CD4-positive, CD25-positive, alpha-beta regulatory T cell (primary cell): ENCODE results near the gene SRGAP2B. TPM values are rescaled to one million over a fixed set of nuclear protein-coding genes. Genes with fewer than 3 reads are reported as not detected.
"Not testable (repeated sequence)": the region's sequence is repeated elsewhere in the genome, so short reads cannot be mapped to it uniquely, and the experiment has no call there.

Experiments
- ATAC-seq, 2 donors: fragments of 150-1000 bp; cut with Tn5 transposase; one replicate each; pipeline ENCODE4 v1.10.0; 2021; ENCODE audit warnings: low read depth in 2 of 2, moderate number of reproducible peaks in 2 of 2, moderate library complexity in 1 of 2
- DNase-seq, 3 donors: peaks; one replicate each; pipeline versions ENCODE4 v3.0.0 to v3.0.0-alpha.2; 2012 to 2022; ENCODE audit warnings: mixed read lengths in 1 of 3
- H3K27ac ChIP-seq: one replicate; pipeline ENCODE4 v1.7.0; 2013; ENCODE audit warnings: mild to moderate bottlenecking, low read length; ENCODE audit not compliant: insufficient read depth, poor library complexity, severe bottlenecking
- H3K27me3 ChIP-seq: one replicate; pipeline ENCODE4 v1.7.0; 2013; ENCODE audit warnings: low read length; ENCODE audit not compliant: control insufficient read depth, insufficient read depth
- H3K36me3 ChIP-seq: one replicate; pipeline ENCODE4 v1.7.0; 2013; ENCODE audit warnings: mild to moderate bottlenecking, low read length, moderate library complexity; ENCODE audit not compliant: control insufficient read depth, insufficient read depth
- H3K4me1 ChIP-seq: 2 replicates; pipeline ENCODE4 v1.7.0; 2013; ENCODE audit warnings: mild to moderate bottlenecking, low read length; ENCODE audit not compliant: insufficient read depth, control insufficient read depth, poor library complexity, severe bottlenecking
- H3K4me3 ChIP-seq: one replicate; pipeline ENCODE4 v1.7.0; 2013; ENCODE audit warnings: low read depth, mild to moderate bottlenecking, low read length, moderate library complexity
- H3K9me3 ChIP-seq, 2 experiments: 1 replicate in 1 of 2; 2 replicates in 1 of 2; pipeline ENCODE4 v1.7.0; 2013; ENCODE audit warnings: low read length in 2 of 2, mild to moderate bottlenecking in 1 of 2, moderate library complexity in 1 of 2; ENCODE audit not compliant: control insufficient read depth in 2 of 2
- H3K27ac Mint-ChIP-seq, 3 donors: one replicate each; pipeline ENCODE4 v1.8.0; 2020 to 2022; ENCODE audit warnings: mild to moderate bottlenecking in 3 of 3, mixed read lengths in 3 of 3, moderate library complexity in 2 of 3
- H3K27me3 Mint-ChIP-seq: one replicate; pipeline ENCODE4 v1.8.0; 2022; ENCODE audit warnings: mild to moderate bottlenecking, mixed read lengths
- H3K36me3 Mint-ChIP-seq: one replicate; pipeline ENCODE4 v1.8.0; 2020; ENCODE audit warnings: mixed read lengths
- H3K4me1 Mint-ChIP-seq, 4 donors: one replicate each; pipeline ENCODE4 v1.8.0; 2020 to 2022; ENCODE audit warnings: mixed read lengths in 4 of 4, mild to moderate bottlenecking in 1 of 4
- H3K4me3 Mint-ChIP-seq, 4 donors: one replicate each; pipeline ENCODE4 v1.8.0; 2020 to 2022; ENCODE audit warnings: mild to moderate bottlenecking in 4 of 4, mixed read lengths in 4 of 4, moderate library complexity in 3 of 4
- H3K9me3 Mint-ChIP-seq, 7 donors: one replicate each; pipeline ENCODE4 v1.8.0; 2020 to 2022; ENCODE audit warnings: mixed read lengths in 7 of 7, mild to moderate bottlenecking in 3 of 7, moderate library complexity in 2 of 7
- polyA plus RNA-seq, 4 donors: library from polyadenylated mRNA; unstranded; fragments of 300-500 nt; fragmentation: Illumina TruSeq; gene quantifications; one replicate each; pipeline ENCODE4 v1.2.3, GENCODE V29; 2021
- total RNA-seq: library from RNA; stranded (reverse); gene quantifications from one replicate; pipeline ENCODE4 v1.2.3, GENCODE V29; 2022

SRGAP2B gene
- total and polyA plus RNA-seq, 5 donors from 2014 or later, result 1.2 to 36.7 (median 2.1) TPM

DNA sequence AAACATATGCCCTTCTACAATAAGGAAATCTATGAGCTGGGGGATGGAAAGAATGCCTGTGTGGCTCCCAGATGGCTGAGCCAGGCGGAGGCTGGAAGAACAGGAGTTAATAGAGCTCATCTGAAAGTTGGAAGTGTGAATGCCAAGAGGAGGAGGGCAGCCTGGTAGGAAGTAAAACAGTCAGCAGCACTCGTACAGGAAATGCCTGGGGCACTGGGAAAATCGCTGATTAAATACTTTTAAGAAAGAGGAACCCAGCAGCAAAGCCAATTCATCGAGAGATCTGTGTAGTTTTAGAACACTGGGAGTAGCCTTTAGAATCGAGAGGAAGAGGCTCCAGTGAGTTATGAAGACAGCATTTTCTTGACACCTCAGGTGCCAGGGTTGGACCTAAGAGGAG, 171.5 kb downstream of the SRGAP2B start:
- not testable (repeated sequence) for H3K36me3 ChIP-seq, H3K4me3 ChIP-seq, H3K9me3 ChIP-seq, H3K27ac ChIP-seq, H3K27ac Mint-ChIP-seq, H3K27me3 Mint-ChIP-seq, DNase-seq, H3K4me1 Mint-ChIP-seq, H3K4me1 ChIP-seq, H3K9me3 Mint-ChIP-seq, H3K27me3 ChIP-seq, ATAC-seq, H3K4me3 Mint-ChIP-seq, H3K36me3 Mint-ChIP-seq

DNA sequence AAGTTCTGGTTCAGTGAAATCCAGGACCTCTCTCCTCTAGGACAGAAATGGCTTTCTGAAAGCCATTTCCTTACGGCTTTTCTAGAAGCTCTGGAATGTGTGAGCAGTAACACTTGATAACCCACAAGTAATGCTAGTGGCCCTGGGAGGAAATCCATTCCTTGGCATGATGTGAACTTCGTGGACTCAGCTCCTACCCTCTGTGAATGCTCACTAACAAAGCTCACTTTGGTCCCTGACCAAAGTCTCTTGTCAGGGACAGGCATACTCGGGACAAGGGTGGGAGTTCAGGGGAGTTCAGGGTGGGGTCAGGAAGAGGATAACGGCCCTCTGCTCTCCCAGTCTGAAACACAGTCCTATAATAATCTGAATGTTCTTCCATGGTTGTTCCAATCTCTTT, 172.3 kb downstream of the SRGAP2B start:
- not testable (repeated sequence) for H3K4me3 ChIP-seq, H3K9me3 Mint-ChIP-seq, H3K27me3 Mint-ChIP-seq, H3K27ac Mint-ChIP-seq, H3K27ac ChIP-seq, H3K4me3 Mint-ChIP-seq, DNase-seq, H3K9me3 ChIP-seq, ATAC-seq, H3K36me3 Mint-ChIP-seq, H3K4me1 Mint-ChIP-seq, H3K27me3 ChIP-seq, H3K4me1 ChIP-seq, H3K36me3 ChIP-seq

DNA sequence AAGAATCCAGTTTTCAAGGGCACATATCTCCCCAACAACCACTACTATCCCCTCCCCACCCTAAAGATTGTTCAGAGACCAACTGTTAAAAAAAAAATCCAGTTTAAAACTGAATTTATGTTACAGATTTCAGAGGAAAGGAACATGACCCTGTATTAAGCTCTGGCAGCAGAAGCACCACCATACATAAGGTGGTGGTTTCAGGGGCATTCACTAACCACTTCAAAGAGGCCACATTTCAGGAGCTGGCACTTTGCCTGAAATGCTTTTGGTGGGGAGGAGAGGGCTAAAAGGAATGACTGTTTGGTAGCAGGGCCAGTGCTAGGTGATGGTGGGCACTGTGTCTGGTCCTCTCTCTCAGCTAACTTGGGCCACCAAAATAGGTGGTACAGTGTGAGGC, 176.0 kb downstream of the SRGAP2B start:
- H3K27ac ChIP-seq, H3K36me3 ChIP-seq, H3K4me3 ChIP-seq, ATAC-seq, H3K9me3 ChIP-seq, H3K4me1 Mint-ChIP-seq, H3K27me3 ChIP-seq, H3K4me3 Mint-ChIP-seq, H3K27ac Mint-ChIP-seq, H3K9me3 Mint-ChIP-seq, DNase-seq, H3K27me3 Mint-ChIP-seq, H3K36me3 Mint-ChIP-seq, H3K4me1 ChIP-seq: not testable (repeated sequence)

GRCh38 chr1:144918027-144918603, 177.0 kb downstream of the SRGAP2B start:
- not testable (repeated sequence) for H3K27me3 Mint-ChIP-seq, H3K9me3 ChIP-seq, H3K4me1 Mint-ChIP-seq

GRCh38 chr1:144917154-144918026, 177.7 kb downstream of the SRGAP2B start:
- H3K4me1 ChIP-seq, H3K36me3 ChIP-seq, H3K27ac Mint-ChIP-seq, H3K27ac ChIP-seq, H3K9me3 ChIP-seq, DNase-seq, H3K4me3 ChIP-seq, H3K36me3 Mint-ChIP-seq, H3K9me3 Mint-ChIP-seq, H3K27me3 Mint-ChIP-seq, H3K27me3 ChIP-seq, H3K4me1 Mint-ChIP-seq, H3K4me3 Mint-ChIP-seq: not testable (repeated sequence)
- peak; percentile 41 to 43 for ATAC-seq

More at GRCh38 chr1:144918027-144918603, 177.0 kb downstream of the SRGAP2B start:
- DNase-seq, H3K27me3 ChIP-seq, H3K36me3 Mint-ChIP-seq, H3K4me3 Mint-ChIP-seq, H3K4me3 ChIP-seq, H3K27ac Mint-ChIP-seq, H3K27ac ChIP-seq, H3K9me3 Mint-ChIP-seq, ATAC-seq, H3K36me3 ChIP-seq, H3K4me1 ChIP-seq: not testable (repeated sequence)

DNA sequence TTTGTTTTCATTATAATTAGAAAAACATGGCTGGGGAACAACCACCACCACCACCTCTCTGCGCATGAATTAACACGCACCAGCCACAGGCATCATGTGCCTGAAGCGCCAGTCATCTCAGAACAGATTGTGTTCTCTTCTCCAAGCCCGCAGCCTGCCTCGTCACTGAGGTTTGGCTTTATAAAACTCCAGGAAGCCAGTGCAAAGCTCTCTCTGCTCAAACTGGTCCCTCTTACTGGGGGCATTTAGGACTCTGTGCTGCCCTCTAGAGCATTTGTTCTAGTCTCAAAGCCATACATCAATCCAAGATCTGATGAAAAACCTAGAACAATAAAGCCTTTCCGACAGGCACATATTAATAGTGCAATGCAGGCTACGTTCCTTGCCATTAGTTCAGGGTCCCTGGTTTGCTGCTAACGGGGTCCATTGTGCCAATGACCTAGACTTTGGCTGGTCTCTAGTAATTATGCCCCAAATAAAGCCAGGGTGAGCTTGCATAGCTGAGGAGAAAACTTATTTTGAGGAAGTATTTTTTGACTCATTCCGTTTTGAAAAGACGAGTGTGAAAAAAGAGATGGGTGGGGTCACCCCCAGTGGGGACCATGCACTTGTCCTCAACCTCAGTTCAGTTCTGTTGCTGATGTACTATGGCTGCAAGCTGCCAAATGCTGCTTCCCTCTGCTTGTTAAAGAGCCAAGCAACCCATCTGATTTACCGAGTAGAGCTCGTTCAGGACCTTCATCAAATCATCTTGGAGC, 181.0 kb downstream of the SRGAP2B start:
- not testable (repeated sequence) for H3K9me3 Mint-ChIP-seq, H3K27me3 ChIP-seq, DNase-seq, H3K9me3 ChIP-seq, H3K27ac ChIP-seq, H3K36me3 ChIP-seq, H3K4me1 ChIP-seq, H3K4me1 Mint-ChIP-seq, H3K4me3 ChIP-seq, H3K4me3 Mint-ChIP-seq, H3K36me3 Mint-ChIP-seq, H3K27me3 Mint-ChIP-seq, H3K27ac Mint-ChIP-seq
- ATAC-seq, result peak; percentile 40 to 59

DNA sequence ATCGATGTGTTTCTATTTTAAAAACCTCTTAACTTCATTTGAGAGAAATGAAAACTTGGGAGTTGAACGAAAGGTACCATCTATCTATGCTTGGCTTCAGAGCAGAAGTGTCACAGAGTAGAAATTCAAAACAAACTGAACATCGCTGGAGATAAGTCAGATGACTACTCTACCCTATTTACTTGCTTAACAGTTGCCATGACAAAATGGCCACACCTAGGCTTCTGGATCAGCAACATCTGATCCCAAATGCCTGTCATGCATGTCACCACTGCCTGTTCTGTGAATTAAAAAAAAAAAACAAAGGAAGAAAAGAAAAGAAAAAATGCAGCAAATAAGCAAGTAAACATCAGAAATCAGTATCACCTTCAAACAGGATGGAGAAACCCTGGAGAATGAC, 181.7 kb downstream of the SRGAP2B start:
- not testable (repeated sequence) for H3K9me3 Mint-ChIP-seq, DNase-seq, H3K27ac Mint-ChIP-seq, H3K4me1 Mint-ChIP-seq, H3K27ac ChIP-seq, H3K4me3 Mint-ChIP-seq, H3K9me3 ChIP-seq, H3K4me3 ChIP-seq, H3K27me3 ChIP-seq, H3K36me3 ChIP-seq, H3K4me1 ChIP-seq, ATAC-seq, H3K36me3 Mint-ChIP-seq, H3K27me3 Mint-ChIP-seq
